GM12891 (cell line): ENCODE results near the gene CDH13.

Source experiments
- POLR2A ChIP-seq: IDR thresholded peaks from 2 replicates; pipeline ENCODE4 v1.6.1; 2011; ENCODE audit warnings: low read depth, low read length, control low read depth
- POLR2AphosphoS5 ChIP-seq: IDR thresholded peaks from 2 replicates; pipeline ENCODE4 v1.6.1; 2011; ENCODE audit warnings: low read depth, low read length, control low read depth

DNA sequence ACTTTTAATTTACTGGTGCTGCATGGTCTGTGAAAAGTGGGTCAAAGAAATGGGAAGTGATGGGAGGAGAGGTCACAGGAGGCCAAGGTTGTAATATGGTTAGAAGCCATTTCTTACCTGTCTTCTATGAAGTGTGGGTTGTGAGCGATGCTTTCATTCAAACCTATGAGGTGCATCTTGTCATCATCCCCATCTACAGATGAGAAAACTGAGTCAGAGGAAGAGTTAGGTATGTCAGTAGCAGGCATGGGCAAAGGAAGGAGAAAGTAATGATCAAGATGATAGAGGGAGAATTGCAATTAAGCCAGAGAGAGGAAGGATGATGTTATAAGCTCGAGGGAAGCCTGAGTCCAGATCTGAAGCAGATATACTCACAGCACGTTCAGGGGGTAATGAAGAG lies 19.7 kb downstream of the CDH13 start:
- TF ChIP-seq POLR2AphosphoS5 = no peak
- no peak for TF ChIP-seq POLR2A
